ENCODE results near the gene DTNA. TPM values are rescaled to one million over a fixed set of nuclear protein-coding genes. Genes with fewer than 3 reads are reported as not detected.

The DTNA gene
- total RNA-seq, 4 donors from 2014 or later, result 6.7 to 30.5 (median 9.5) TPM

- Histone ChIP-seq H3K27ac (no peak overlapping the region), H3K36me3 (no peaks in the 10 kb centered on the region), H3K4me3 (no peak overlapping the region), H3K4me1 (peaks cover 0 to 7% (median 0%) of the 10 kb centered on the region in 4 donors), H3K27me3 (no peaks in the 10 kb centered on the region), H3K9me3 (no peaks in the 10 kb centered on the region)
- TF ChIP-seq CTCF (IDR thresholded peaks at IDR 0.05), result no peak
- no peak for TF ChIP-seq POLR2A (IDR thresholded peaks at IDR 0.05)
- no peak for DNase-seq
Measured at GRCh38 chr18:34702814-34703213, 7.3 kb upstream of the DTNA start.

- Histone ChIP-seq H3K27ac (no peak overlapping the region), H3K4me1 (peaks cover 0 to 20% (median 0%) of the 10 kb centered on the region in 4 donors), H3K27me3 (no peaks in the 10 kb centered on the region), H3K4me3 (no peak overlapping the region), H3K9me3 (no peaks in the 10 kb centered on the region), H3K36me3 (no peaks in the 10 kb centered on the region)
- no peak for DNase-seq
- TF ChIP-seq POLR2A (IDR thresholded peaks at IDR 0.05) (no peak), CTCF (IDR thresholded peaks at IDR 0.05) (no peak)
Measured at GRCh38 chr18:34704074-34704473, 6.0 kb upstream of the DTNA start.

DNA sequence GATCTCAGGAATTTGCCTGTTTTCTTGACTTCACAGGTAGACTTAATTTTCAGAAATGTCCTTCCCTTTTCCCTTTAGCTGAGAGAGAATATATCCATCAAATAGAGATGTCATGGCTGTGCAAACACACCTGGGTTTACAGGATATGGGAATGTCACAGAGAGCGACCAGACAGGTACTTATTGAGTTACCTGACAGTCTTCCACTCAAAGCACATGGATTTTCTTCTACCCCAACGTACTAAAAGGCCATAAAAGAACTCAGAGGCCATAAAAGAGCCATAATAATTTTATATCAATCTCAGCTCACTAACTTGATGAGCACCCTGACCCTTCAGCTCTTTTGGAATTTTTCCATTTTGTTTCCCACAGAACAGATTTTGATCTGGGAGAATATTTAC is 5.3 kb upstream of the DTNA start:
- Histone ChIP-seq H3K4me3 (no peak overlapping the region), H3K9me3 (no peaks in the 10 kb centered on the region), H3K4me1 (peaks cover 0 to 22% (median 0%) of the 10 kb centered on the region in 4 donors), H3K27me3 (no peaks in the 10 kb centered on the region), H3K36me3 (no peaks in the 10 kb centered on the region), H3K27ac (no peak overlapping the region)
- DNase-seq, result no peak
- no peak for TF ChIP-seq CTCF (IDR thresholded peaks at IDR 0.05)
- no peak for TF ChIP-seq POLR2A (IDR thresholded peaks at IDR 0.05)

DNA sequence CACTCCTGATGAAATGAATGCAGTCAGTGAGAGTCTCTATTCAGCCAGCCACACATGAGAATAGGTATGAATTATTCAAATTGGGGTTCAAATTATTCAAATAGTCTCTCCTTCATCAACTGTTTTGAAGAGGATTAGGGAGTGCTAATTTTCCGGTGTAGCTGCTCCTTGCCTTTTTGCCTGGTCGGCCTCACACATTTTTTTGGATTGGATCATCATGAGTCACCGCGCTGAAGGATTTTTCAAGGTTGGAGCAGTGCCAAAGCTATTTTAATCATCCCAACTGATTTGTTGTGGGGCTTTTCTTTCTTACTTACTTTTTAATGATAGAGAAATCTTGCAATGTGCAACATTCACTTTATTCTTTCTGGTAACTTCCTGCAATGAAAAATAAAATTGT is 2.4 kb upstream of the DTNA start:
- H3K4me3 ChIP-seq, result no peak overlapping the region
- peak in 1 of 3 donors; percentile 52 for DNase-seq
- TF ChIP-seq POLR2A (IDR thresholded peaks at IDR 0.05), result no peak
- TF ChIP-seq CTCF (IDR thresholded peaks at IDR 0.05), result no peak
- peak overlapping the region in 1 of 4 donors; percentile 75 for H3K27ac ChIP-seq
- H3K4me1 ChIP-seq, result peaks cover 0 to 34% (median 0%) of the 10 kb centered on the region in 4 donors
- no peaks in the 10 kb centered on the region for H3K36me3 ChIP-seq
- no peaks in the 10 kb centered on the region for H3K27me3 ChIP-seq
- no peaks in the 10 kb centered on the region for H3K9me3 ChIP-seq

DNA sequence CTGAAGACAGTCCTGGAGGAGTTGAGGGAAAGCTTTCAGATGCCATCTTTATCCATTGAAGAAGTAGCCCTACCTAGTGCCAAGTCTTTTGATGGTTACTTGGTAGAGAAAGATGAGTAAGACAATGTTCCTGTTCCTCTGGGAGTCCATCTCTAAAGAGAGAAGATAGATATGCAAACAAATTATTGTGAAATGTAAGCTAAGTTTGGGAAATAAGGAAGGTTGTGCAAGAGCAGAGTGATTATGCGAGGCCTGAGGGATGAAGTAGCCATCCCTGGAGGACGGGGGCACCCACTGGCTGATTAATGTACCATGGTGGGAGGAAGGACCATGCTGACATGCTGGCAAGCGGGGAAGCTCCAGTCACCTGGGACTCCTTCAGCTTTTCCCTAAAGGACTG is 994 bp upstream of the DTNA start:
- Histone ChIP-seq H3K4me1 (peaks cover 0 to 34% (median 0%) of the 10 kb centered on the region in 4 donors), H3K36me3 (no peaks in the 10 kb centered on the region), H3K27ac (peak overlapping the region; percentile 27 to 75 (median 45)), H3K4me3 (no peak overlapping the region), H3K9me3 (no peaks in the 10 kb centered on the region), H3K27me3 (no peaks in the 10 kb centered on the region)
- DNase-seq, result no peak
- TF ChIP-seq POLR2A (IDR thresholded peaks at IDR 0.05), result no peak
- TF ChIP-seq CTCF (IDR thresholded peaks at IDR 0.05), result no peak

DNA sequence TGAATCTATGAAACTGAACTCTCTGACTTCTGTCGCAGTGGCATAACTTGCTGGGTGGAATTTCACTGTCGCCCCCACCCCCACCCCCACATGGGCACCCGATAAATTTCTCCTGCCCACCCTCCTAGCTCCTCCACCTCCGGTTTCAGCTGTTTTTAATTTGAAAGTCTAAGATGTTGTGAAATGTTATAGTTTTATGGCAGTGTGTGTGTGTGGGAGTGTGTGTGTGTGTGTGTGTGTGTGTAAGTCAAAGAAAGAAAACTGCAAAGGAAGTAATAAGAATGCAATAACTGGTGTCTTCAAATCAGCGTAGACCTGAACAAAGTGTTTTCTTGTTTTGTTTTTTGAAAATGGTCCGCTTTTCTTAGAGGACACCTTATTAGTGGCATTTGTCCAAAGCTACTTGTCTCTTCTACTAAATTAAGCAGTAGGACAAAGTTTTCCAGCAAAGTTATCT is 388 bp downstream of the DTNA start:
- Histone ChIP-seq H3K36me3 (no peaks in the 10 kb centered on the region), H3K27ac (peak overlapping the region in 3 of 4 donors; percentile 16 to 75 (median 57)), H3K9me3 (no peaks in the 10 kb centered on the region), H3K27me3 (no peaks in the 10 kb centered on the region), H3K4me1 (peaks cover 0 to 34% (median 0%) of the 10 kb centered on the region in 4 donors), H3K4me3 (peak overlapping the region in 1 of 4 donors; percentile 2)
- TF ChIP-seq CTCF (IDR thresholded peaks at IDR 0.05), result no peak
- TF ChIP-seq POLR2A (IDR thresholded peaks at IDR 0.05), result no peak
- no peak for DNase-seq

All from Peyer's patch (tissue), 4 donors.